GM21717 (cell line): ENCODE results near the gene RIIAD1.
"Not testable (repeated sequence)": the region's sequence is repeated elsewhere in the genome, so short reads cannot be mapped to it uniquely, and the experiment has no call there.

Source experiments
- ATAC-seq: cut with Tn5 transposase; IDR thresholded peaks from one replicate; pipeline ENCODE4 v1.9.1; 2021; ENCODE audit warnings: mild to moderate bottlenecking, moderate library complexity; ENCODE audit not compliant: unreplicated experiment

Gene RIIAD1, protein sequence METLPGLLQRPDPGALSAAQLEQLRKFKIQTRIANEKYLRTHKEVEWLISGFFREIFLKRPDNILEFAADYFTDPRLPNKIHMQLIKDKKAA

DNA sequence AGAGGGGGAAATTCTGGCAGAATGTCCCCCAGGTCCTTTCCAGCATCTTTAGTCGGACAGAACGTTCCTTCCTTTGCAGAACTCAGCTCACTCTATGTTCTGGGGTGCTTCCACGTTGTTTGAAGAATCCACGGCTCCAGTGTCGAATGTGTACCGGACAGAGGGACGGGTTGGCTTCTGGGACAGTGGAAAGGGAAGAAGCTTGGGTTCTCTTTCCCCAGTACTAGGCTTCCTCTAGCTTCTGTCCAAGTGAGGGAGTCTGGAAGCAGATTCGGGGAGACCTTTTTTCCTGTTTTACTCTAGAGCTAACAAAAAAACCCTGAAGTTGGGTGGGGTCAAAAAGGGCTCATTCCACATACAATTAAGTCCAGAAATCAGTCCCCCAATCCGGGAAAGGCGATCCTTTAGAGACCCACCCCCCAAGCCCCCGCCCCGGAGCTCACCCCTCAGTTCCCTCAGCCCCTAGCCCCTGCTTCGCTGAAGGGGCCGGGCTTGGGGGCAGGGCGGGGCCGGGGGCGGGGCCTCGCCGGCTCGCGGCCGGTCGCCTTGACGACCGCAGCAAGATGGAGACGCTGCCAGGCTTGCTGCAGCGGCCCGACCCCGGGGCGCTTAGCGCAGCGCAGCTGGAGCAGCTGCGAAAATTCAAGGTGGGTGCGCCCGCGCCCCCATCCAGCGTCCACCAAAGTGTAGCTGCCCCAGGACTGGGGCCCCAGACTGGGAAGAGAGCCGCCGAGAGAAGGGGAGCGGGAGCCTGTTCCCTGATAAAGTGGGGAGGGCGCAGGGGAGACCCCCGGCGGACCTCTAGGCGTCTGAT is at the start of gene RIIAD1:
Gene RIIAD1 (plus strand): TSS at position 549 of the 814 bp plus-strand sequence. CDS start 15 bp downstream, at position 564.
- peak; percentile 41 for ATAC-seq

DNA sequence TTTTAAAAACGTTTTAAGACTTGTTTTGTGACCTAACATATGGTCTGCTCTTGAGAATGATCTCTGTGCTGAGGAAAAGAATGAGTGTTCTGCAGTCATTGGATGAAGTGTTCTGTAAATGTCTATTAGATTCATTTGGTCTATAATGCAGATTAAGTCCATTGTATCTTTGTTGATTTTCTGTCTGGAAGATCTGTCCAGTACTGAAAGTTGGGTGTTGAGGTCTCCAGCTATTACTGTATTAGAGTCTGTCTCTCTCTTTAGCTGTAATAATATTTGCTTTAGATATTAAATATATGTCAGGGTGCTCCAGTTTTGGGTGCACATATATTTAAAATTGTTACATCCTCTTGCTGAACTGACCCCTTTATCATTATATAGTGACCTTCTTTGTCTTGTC is 47.9 kb upstream of the RIIAD1 start:
- no peak for ATAC-seq

DNA sequence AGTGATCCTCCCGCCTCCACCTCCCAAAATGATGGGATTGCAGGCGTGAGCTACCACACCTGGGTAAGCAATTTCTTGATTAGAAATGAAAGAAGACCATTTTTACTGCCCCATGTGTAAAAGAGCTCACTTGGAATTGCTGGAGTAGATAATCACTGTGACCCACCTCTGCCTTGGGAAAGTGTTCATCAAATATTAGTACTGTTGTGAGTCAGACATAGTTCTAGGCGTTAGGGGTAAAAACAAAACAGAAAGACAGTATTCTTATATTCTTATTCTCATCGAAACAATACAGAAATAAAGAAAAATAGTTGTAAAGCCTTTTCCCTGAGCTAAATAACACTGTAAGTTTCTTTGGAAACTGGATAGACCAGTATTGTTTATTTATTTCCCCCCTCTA is 40.9 kb upstream of the RIIAD1 start:
- no peak for ATAC-seq

DNA sequence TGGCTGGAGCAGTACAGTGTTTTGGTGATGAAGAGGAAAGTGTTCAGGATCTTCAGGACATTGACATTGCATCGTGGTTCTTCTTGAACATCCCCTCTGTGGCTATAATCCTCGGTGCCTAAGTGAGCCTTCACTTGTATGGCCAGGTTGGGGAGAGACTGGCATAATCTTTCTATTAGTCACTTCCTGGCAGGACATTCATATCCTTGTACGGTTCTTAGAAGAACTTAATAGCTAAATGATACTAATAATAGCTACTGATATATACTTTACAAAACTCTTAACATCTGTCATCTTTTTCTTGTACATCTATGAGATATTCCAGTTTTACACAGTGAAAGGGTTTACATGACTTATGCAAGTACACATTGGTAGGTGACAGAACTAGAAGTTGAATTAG is 40.5 kb upstream of the RIIAD1 start:
- no peak for ATAC-seq

DNA sequence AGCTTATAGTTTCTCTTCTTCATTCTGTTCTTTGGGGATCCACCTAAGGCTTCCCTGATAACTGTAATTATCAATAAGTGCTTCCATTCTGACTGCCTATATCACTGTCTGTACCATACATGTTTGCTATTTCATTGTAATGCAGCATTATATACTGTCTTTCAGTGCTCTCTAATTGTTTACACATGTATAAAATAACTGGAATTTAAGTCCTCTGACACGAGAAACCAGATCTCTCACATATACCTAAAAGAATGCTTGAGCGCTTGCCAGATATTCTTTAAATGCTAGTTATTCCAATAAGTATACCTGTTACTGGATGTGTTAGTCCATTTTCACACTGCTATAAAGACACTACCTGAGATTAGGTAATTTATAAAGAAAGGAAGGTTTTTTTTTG is 39.4 kb upstream of the RIIAD1 start:
- no peak for ATAC-seq

DNA sequence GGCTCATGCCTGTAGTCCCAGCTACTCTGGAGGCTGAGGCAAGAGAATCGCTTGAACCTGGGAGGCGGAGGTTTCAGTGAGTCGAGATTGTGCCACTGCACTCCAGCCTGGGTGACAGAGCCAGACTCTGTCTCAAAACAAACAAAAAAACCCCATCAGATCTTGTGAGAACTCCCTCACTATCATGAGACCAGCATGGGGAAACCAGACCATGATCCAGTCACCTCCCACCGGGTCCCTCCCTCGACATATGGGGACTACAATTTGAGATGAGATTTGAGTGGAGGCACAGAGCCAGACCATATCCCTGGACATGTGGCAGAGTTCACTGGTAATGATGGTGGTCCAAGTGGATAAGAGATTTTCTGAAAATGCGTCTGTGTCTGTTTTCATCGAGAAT is 38.4 kb upstream of the RIIAD1 start:
- not testable (repeated sequence) for ATAC-seq

DNA sequence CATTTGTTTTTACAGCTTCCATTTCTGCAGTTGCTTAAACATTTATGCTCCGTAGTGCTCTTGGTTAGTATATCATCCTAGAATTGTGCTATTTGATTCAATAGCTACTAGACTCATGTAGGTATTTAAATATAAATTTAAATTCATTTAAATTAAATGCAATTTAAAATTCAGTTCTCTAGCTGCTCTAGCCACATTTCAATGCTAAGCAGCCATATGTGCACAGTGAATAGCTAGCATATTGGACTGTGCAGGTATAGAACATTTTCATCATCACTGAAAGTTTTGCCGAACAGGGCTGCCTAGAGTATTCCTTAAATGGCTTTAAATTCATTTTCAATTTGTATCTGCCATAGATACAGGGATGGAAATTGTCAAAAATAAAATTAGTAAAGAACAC is 37.2 kb upstream of the RIIAD1 start:
- ATAC-seq = no peak

DNA sequence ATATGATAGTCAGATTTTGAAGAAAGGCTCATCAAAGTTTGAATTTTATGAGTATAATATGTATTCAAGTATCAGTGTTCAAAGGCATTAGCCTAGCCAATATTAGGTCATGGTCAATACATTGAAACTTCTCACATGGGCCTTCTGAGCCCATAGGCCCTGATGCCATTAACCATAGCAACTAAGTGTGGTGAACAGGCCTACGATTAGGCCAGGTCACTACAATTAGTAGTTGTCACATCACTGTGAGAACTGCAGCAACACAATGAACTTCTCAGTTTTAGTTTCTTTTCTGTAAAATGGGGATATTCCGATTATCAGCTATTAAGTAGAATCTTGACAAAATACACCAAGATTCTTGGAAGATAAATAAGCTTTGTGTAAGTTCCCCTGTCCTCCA is 34.8 kb upstream of the RIIAD1 start:
- ATAC-seq = no peak

DNA sequence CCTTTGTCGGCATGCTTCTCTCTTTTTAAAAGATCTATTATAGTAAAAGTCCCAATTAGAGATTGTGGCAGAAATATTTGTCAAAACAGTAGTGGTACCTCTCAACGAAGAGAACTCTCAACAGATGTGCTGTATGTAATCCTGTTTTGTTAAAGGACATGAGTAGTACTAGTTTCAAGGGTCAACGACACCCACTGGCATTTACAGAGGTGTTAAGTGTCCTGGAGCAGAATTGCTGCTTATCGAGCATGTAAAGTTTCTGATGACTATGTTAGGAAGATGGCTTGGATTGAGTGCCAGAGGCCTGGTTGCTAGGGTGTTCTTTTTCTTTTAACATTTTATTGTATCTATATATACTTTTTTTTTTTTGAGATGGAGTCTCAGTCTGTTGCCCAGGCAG is 31.8 kb upstream of the RIIAD1 start:
- no peak for ATAC-seq

DNA sequence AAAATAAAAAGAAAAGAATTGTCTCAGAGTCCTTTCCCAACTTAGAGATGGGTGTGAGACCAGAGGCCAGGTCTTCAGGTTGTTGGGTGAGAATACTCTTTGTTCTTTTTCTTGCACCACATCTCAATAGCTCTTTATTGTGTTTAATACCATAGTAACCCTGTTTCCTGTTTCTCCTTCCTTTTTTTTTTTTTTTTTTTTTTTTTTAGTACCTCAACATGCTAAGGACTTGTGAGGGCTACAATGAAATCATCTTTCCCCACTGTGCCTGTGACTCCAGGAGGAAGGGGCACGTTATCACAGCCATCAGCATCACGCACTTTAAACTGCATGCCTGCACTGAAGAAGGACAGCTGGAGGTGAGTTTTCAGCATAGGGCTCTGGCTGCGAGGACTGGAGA is 29.1 kb upstream of the RIIAD1 start:
- ATAC-seq = no peak

DNA sequence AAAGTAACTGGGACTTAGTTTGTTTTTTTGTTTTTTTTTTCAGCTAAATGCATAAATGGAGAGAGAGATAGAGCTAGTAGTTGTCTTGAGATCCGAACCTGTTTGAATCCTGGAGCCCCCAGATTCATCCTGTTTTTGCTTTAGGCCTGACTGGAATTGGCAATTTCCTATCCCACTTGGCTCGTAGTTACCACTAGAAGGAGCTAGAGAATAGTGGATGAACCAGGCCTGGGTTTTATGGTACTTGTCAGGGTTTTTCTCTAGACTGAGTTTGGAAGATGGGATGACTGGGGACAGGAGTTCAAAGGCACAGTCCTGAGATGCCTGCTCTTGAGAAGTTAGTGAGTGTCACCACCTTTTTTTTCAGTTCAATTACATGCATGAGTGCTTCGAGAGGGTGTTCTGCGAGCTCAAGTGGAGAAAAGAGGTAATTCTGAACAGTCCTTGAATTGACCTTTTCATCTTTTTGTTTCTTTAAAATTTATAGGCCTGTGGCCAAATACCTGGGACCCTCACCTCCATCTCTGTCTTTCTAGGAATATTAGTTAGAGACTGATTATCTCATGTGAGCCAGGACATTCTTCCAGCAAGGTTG is 28.2 kb upstream of the RIIAD1 start:
- ATAC-seq = no peak

DNA sequence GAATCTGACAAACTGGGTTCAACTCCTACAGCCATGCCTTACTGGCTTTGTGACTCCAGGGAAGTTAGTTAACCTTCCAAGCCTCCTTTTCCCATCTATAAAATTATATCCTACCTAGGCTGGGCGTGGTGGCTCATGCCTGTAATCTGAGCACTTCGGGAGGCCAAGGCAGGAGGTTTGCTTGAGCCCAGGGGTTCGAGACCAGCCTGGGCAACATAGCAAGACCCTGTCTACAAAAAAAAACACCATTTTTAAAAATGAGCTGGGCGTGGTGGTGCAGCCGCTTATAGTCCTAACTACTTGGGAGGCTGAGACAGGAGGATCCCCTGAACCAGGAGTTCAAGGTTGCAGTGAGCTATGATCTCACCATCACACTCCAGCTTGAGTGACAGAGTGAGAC is 19.8 kb upstream of the RIIAD1 start:
- no peak for ATAC-seq

DNA sequence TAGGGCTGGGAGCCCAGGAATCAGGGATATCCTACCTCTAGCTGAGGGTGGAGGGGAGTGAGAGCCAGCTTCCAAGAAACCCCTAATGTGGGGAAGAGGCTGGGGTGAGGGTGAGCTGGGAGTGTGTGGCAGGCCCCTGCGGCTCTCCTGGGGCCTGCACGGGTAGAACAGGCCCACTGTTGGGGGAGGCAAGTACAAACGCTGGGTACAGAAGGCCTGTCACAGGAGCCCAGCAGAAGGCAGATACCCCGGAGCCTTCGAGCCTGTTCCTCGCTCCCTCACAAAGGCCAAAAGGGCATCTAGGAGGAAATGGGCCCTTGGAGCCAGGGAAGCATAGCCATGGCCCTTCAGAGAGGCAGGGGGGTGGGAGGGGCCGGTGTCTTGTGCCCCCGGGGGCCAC is 18.4 kb upstream of the RIIAD1 start:
- no peak for ATAC-seq

DNA sequence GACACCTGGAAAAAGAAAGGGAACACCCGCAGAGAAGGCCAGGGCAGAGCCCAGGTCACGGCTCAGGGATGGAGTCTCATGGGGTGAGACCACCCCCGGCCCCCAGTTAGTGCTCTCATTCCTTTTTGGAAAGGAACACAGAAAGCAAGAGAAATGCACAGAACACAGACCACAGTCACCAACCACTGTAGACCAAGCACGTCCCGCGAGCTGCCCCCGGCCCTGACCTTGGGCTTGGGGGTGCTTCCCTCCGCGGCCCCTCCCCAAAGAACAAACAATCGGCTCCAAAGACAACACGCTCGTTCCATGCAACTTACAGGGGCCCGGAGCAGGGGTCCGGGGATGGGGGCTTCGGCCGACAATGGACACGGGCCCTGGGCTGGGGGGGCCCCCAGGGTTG is 17.5 kb upstream of the RIIAD1 start:
- no peak for ATAC-seq

DNA sequence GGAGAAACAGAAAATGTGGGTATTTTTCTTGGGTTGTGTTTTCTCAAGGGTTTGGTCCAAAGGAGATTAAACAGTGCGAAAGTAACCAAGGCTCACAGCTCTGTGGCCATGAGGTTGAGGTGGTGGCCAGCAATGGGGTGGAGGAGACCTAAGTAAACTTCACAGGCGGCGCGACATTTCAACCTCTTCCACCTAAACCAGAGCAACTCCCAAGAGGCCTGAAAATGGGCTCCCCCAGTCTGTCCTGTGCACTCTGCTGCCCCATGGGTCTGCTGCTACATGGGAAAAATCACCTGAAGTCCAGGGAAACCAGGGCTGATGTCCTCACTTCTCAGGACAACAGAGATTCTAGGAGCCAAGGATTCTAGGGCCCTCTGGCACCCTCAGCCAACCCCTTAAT is 17.1 kb upstream of the RIIAD1 start:
- ATAC-seq = no peak

DNA sequence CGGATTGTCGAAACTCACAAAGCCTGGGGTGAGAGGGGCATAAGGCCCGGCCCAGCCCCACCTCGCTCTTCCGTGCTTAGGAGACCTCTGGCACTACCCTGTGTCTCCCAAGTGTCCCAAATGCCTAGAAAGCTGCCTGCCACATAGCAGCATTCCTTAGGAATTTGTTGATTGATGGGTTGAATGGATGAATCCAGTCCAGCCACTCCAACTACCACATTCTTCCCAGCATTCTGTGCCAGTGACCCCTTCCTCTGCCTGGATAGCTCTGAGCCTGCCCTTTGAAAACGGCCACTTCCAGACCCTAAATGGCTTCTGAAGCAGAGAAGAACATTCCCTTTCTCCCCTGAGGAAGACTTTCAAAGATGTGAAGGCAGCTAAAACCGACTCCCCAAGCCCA is 16.2 kb upstream of the RIIAD1 start:
- no peak for ATAC-seq

DNA sequence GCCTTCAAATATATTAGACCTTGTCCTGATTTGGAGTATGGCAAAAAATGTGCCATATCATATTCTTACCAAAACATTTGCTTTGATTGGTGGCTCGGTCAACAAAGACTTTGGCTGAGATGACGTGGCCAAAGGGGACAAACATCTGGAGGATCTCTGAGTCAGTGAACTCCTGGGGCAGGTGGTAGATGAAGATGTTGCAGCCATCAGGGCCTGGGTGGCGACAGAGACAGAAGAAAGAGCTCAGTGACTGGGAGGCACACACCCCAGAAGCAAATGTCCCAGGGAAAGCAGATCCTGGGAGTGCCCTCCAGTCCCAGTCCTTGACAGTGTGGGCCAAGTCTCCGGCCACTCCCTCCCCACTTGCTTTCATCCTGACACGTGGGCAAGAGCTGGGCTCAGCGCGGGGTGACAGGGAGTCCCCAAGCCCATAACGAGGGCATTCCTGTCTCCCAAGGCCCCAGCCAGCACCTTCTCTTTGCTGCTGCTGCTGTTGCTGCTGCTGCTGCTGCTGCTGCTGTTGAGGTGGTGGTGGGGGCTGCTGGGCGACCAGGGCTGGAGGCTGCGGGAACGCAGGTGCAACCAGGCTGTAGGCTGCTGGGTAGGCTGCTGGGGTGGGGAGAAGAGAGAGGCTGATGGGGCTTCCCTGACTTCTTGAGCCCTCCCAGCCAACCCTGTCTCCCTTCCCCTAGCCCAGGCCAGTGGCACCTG is 15.4 kb upstream of the RIIAD1 start:
- no peak for ATAC-seq

DNA sequence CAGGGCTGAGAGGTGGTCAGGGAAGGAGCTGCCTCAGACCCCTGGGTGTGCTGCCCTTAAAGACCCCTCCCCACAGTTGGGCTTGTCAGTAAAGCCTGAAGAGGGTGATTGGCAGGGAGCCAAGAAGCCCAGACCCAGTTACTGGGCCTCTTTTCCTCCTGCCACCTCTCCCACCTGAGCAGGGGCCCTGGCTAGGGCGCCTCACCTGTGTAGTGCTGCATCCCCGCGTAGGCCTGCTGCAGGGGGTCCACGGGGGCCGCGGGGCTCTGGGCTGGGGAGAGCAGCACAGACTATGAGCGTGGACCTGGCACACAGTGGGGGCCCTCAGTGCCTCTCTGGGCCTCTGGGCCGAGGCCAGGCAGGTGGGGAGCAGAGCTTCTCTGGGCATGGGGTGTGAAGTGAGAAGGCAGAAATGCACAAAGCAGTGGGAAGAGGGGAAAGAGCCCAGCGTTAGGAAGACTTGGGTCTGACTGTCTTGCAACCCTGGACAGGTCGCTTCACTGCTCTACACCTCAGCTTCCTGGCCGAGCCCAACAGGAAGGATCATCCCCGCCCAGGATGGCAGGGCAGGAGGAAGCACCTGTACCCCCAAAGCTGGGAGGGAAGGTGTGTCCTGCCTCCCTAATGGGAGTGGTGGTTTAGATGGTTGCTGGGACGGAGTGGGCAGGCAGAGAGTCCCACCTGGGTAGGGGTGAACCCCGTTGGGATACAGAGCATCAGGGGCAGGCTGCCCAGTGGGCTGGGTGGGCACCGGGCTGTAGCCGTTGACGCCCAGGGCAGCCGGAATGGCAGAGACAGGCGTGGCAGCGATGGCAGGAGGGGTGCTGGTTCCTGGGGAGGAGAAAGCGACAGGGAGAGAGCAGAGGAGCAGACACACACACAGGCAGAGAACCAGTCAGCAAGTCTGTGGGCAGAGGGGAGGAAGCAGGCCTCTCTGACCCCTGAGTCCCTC is 14.6 kb upstream of the RIIAD1 start:
- no peak for ATAC-seq

DNA sequence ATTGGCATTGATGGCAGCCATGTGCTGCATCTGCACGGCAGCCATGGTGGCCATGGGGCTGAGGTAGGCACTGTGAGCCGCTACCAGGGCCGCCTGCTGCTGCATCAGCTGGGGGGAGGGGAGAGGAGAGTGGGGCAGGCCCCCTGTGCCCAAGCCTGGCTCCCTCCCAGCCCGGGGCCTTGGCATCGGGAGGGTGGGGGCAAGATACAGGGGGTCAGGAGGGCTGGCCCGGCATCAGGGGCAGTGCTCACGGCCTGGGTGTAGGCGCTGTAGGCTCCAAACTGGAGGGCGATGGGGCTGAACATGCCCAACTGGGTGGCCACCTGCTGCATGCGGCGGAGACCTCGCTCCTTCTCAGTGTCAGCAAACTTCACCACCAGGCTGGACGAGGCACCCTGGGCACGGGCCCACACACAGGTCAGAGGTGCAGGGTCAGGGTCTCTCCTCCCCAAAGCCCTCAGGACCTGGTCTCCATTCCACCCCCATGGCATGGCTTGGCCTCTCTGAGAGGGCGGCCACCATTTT is 13.7 kb upstream of the RIIAD1 start:
- ATAC-seq = no peak

DNA sequence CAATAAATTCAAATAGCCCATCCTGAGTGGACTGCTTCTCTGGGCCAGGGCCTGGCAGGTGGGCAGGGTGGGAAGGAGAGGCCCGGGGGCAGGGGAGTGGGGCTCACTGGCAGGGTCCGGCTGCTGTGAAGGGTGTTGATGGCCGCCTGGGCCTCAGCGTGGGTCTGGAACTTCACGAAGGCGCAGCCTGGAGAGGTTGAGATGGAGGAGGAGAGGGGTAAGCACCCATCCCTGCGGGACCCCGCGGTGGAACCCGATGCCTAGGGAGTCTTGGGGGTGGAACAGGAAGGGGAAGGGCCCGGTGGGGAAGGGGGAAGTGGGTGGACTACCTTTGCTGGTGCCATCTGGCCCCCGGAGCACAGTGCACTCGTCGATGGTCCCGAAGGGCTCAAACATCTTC is 12.4 kb upstream of the RIIAD1 start:
- ATAC-seq = no peak
